Upper lobe of right lung (tissue), 1 donor: ENCODE results near the gene MCAT. TPM values are rescaled to one million over a fixed set of nuclear protein-coding genes. Genes with fewer than 3 reads are reported as not detected.

Experiments used
- ATAC-seq: fragments of 200-7000 bp; cut with Tn5 transposase; one replicate; pipeline ENCODE4 v1.9.1; 2020; ENCODE audit warnings: mild to moderate bottlenecking, moderate library complexity
- DNase-seq: peaks from one replicate; pipeline ENCODE4 v3.0.0-alpha.2; 2020
- H3K27ac ChIP-seq: fragments of 200-600 bp; one replicate; pipeline ENCODE4 v1.8.0; 2022
- H3K27me3 ChIP-seq: fragments of 200-600 bp; one replicate; pipeline ENCODE4 v1.8.0; 2022; ENCODE audit warnings: mild to moderate bottlenecking
- H3K36me3 ChIP-seq: fragments of 200-600 bp; one replicate; pipeline ENCODE4 v1.8.0; 2022
- H3K4me1 ChIP-seq: fragments of 200-600 bp; one replicate; pipeline ENCODE4 v1.8.0; 2022
- H3K4me3 ChIP-seq: fragments of 200-600 bp; one replicate; pipeline ENCODE4 v1.8.0; 2022; ENCODE audit warnings: mild to moderate bottlenecking
- H3K9me3 ChIP-seq: fragments of 200-600 bp; one replicate; pipeline ENCODE4 v1.8.0; 2022
- CTCF ChIP-seq: fragments of 200-600 bp; IDR thresholded peaks from one replicate; pipeline ENCODE4 v1.8.0; 2022; ENCODE audit warnings: antibody characterized with exemption
- intact Hi-C: fragments of 100-400 bp; cut with DNase I; formaldehyde crosslinking; loops from one replicate; pipeline ENCODE4 v1.11.0; 2022
- total RNA-seq: library from RNA; stranded (reverse); fragmentation: NEBNext Ultra II Directional; extraction: Animal tissue kit (Norgen Biotek cat#: 25700); gene quantifications from one replicate; pipeline ENCODE4 v1.2.1, GENCODE V29; 2021
- donor health status: DM: no; HTN: yes; CAD: no; lungs with severe emphysema.

Gene MCAT
- total RNA-seq, 1 donor from 2014 or later, result 12.1 TPM

DNA sequence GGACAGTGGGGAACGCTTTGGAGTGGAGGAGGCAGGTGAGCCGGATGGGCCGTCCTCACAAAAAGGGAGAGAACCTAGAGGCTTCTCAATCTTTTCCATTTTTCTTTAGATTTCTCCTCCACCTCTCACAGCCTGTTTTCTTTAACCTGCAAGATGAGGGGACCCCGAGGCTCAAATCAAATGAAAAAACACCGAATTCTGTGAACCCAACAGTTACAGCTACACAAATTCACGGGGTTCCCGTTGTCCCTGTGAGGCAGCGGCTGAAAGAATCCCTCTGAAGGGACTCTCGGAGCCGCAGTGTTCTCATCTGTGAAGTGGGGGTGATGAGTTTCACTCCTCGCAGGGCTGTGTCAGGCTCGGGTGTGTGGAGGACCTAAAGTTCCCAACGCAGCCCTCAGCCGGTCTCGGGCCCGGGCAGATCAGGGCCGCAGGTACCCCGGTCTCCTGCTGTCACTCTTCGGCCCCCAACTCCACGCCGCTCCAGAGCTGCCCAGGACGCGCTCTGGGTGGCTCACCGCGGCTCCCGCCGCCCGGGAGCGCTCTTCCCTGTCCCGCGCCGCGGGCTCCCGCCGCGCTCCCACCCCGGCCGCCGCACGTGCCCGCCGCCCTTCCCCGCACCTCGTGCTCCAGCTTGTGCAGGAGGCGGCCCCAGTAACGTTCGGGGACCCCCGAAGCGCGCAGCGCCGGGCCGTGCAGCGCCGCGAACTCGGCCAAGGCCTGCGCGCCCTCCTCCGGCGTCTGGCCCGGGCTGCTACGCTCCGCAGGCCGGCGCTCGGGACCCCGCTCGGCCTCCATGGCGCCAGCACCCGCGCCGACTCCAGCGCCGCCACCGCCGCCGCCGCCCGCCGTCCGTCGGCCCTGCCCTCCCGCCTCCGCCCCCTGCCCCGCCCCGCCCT is 43.3 kb upstream of the MCAT start, which contains the start of gene TTLL12:
Gene TTLL12 (minus strand): TSS at position 863 of the 899 bp plus-strand sequence. CDS start 65 bp downstream, at position 798.
- ATAC-seq (peak; percentile 65), DNase-seq (peak; percentile 85)
- H3K4me3 ChIP-seq, result peak within 1 kb of the TSS; percentile 71
- no peak for TF ChIP-seq CTCF
- no peaks in the 10 kb centered on the region for H3K9me3 ChIP-seq
- intact Hi-C loops, result no loop called here
- H3K27me3 ChIP-seq, result no peaks in the 10 kb centered on the region
- peaks cover 16% of the 10 kb centered on the region for H3K4me1 ChIP-seq
- peak within 1 kb of the TSS; percentile 95 for H3K27ac ChIP-seq
- H3K36me3 ChIP-seq, result no peaks in the 10 kb centered on the region

DNA sequence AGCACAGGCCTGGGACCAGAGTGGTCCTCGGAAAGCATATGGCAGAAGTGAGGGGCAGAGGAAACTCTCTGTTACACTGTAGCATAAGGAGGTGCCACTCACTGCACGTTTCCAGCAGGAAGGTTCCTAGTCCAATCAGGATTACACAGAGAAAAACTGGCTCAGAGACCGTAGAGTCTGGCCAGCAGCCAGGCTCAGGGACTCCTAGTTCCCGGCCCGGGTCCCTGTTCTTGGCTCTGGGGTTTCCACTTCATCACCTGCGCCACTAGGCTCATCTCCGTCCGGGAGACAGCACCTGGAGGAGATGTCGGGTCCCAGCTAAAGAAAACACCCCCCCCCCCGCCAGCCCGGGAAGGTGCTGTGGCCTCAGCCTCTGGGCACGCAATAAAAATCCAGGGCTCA is 42.7 kb upstream of the MCAT start:
- Histone ChIP-seq H3K4me3 (peak overlapping the region; percentile 71), H3K9me3 (no peaks in the 10 kb centered on the region), H3K4me1 (peaks cover 16% of the 10 kb centered on the region), H3K36me3 (no peaks in the 10 kb centered on the region), H3K27me3 (no peaks in the 10 kb centered on the region), H3K27ac (no peak overlapping the region)
- intact Hi-C loops, result no loop called here
- no peak for TF ChIP-seq CTCF
- DNase-seq, result no peak
- no peak for ATAC-seq

DNA sequence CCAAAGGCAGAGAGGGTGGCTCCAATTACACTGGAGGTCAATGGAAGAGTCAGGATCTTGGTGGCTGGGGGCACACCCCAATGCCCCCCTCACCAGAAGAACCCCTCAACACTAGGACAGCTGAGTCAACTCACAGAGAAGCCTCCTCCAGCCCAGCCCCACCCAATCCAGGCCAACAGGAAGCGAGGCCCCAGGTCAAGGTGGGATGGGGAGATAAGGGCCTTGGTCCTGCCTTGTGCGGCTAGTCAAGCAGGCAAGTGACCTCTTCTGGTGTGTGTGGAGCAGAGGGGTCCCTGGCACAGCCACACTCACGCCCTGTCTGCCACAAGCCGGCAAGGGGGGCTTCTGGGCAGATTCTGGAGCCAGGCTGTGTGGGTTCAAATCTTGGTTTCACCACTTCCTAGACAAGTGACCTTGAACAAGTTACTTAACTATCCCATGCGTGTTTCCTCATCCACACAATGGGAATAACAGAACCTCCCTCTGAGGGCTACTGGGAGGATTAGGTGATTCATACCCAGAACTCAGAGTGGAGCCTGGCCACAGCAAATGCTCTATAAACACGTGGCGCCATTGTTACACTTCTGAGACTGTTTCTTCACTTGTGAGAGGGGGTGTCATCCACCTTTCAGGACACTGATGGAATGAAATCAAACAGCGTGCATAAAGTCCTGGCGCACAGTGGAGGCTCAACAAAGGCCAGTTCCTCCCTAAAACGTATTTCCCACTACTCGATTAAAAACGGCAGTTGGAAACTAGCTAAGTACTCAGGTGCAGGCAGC is 40.5 kb upstream of the MCAT start:
- peak; percentile 63 for DNase-seq
- no peak overlapping the region for H3K27ac ChIP-seq
- H3K4me3 ChIP-seq, result no peak overlapping the region
- ATAC-seq, result no peak
- H3K27me3 ChIP-seq, result no peaks in the 10 kb centered on the region
- no peaks in the 10 kb centered on the region for H3K9me3 ChIP-seq
- H3K4me1 ChIP-seq, result peaks cover 16% of the 10 kb centered on the region
- H3K36me3 ChIP-seq, result peaks cover 9% of the 10 kb centered on the region
- intact Hi-C loops, result no loop called here
- TF ChIP-seq CTCF, result no peak

DNA sequence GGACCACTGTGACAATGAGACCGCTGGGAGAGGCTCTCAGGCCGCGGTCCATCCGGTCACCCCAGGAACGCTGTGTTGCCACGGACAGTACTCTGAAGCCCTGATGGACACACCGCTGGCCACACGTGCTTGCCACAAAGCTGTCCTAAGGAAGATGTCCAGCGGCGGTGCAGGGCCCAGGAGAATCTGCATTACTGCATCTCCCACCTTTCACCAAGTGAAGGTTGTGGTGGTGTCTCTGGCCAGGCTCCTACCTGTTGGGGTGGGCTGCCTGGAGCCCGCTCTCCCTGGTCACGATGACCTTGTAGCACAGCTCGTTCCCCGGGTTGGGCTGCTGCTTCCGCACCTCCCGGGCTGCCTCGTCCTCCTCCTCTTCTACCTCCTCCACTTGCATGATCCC is 39.5 kb upstream of the MCAT start:
- Histone ChIP-seq H3K36me3 (peaks cover 9% of the 10 kb centered on the region), H3K27me3 (no peaks in the 10 kb centered on the region), H3K4me1 (peaks cover 11% of the 10 kb centered on the region), H3K27ac (no peak overlapping the region), H3K4me3 (no peak overlapping the region), H3K9me3 (no peaks in the 10 kb centered on the region)
- no peak for TF ChIP-seq CTCF
- intact Hi-C loops, result no loop called here
- ATAC-seq (no peak), DNase-seq (peak; percentile 63)

- Histone ChIP-seq H3K4me3 (no peak overlapping the region), H3K36me3 (peaks cover 9% of the 10 kb centered on the region), H3K27me3 (no peaks in the 10 kb centered on the region), H3K4me1 (peaks cover 11% of the 10 kb centered on the region), H3K9me3 (no peaks in the 10 kb centered on the region), H3K27ac (no peak overlapping the region)
- no peak for DNase-seq
- TF ChIP-seq CTCF, result no peak
- intact Hi-C loops, result no loop called here
- ATAC-seq, result no peak
Measured at GRCh38 chr22:43182118-43182517, 38.9 kb upstream of the MCAT start.
